GM18519 (cell line): Measurements from ENCODE around the gene MINDY4.

ENCODE experiments used
- ATAC-seq: cut with Tn5 transposase; IDR thresholded peaks from one replicate; pipeline ENCODE4 v1.9.1; 2021; ENCODE audit warnings: mild to moderate bottlenecking, moderate library complexity; ENCODE audit not compliant: unreplicated experiment, low FRiP score

MINDY4 gene

DNA sequence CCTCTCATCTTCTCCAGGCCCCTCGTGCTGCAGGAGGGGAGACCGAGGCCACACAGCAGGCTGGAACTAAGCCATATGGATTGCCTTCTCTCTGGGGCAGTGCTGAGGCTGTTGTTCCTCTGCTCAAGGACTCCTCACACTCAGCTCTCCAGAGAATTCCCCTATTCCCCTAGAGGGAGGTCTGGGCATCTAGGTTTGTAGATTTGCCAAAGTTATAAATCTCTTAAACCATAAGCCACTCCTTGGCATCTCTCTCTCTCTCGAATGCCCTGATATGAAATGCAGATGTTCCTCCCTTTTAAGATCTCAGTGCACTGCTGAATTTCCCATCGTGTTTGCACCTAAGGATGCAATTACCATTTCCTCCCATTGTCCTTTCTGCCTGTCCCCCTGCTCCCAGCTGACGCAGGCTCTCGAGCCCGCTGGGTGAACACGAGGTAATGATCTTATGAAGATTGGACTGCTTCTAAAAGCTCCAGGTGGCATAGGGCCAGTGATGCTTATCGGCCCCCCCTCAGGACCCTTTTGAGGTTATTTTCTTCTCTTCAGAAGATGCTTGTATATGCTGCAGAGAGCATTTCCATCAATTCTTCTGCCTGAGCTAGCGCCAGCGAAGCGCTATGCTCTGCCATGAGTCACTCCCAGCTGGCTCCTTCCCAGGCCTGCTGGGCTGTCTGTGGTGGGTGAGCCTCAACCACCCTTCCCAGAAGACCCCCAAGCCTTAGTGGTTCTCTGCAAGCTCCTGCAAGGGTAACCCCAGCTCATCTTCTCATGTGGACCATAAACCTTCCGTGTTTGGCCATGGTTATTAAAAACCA, 98.8 kb downstream of the MINDY4 start:
- no peak for ATAC-seq

DNA sequence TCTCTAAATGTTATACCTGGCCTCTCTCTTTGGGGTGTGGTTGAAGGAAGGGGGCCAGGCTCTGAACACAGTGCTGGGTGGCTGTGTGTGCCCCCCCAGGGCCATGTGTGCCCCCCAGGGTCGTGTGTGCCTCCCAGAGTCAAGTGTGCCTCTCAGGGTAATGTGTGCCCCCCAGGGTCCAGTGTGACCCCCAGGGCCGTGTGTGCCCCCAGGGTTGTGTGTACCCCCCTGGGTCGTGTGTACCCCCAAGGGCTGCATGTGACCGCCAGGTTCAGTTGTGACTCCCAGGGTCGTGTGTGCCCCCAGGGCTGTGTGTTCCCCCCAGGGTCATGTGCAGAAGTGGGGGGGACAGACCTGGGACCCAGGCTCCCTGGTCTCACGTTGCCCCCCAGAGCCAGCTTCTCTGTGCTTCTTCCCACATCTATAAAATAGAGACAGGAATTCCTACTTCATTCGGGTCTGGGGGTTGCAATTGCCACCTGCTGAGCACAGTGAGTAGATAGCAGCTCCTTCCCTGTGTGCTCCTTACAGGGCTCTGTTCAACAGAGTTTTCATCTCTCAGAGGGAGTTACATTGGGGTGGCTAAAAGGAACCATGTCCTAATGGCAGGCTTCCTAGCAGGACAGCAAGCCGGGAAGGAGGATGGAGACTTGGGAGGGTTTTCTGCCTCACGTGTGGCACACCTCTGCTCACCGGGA, 99.8 kb downstream of the MINDY4 start:
- ATAC-seq = no peak

DNA sequence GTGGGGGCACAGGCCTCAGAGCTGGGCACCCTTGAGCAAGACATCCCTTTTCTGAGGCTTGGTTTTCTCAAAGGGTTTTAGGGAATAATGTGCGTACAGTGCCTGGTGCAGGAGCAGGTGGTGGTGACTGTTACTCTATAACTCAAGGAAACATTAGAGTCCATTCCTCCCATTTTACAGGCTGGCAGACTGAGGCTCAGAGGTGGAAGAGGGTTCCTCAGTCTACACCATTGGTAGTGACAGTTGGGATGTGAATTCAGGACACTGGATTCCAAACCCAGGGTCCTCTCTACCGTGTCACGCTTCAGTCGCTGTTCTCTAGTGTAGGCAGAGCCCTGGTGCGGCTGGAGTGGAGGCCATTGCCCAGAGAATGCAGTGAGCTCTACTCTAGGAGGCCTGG, 100.4 kb downstream of the MINDY4 start:
- no peak for ATAC-seq

DNA sequence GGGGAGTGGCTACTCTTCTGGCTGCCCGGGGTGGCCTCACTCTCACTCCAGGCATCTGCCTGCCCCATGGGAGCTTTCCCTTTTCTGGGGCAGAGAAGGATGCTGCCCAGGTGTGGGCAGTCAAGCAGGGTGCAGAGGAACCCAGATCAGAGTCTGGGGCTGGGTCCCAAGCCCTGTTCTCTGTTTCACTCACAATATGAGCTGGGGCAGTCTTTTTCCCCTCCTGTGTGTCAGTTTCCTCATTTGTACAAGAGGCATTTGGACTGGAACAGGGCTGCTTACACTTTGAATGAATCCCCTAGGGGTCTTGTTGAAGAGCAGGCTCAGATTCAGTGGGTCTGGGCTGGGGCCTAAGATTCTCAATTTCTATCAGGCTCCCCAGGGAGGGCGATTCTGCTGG, 102.0 kb downstream of the MINDY4 start:
- no peak for ATAC-seq

DNA sequence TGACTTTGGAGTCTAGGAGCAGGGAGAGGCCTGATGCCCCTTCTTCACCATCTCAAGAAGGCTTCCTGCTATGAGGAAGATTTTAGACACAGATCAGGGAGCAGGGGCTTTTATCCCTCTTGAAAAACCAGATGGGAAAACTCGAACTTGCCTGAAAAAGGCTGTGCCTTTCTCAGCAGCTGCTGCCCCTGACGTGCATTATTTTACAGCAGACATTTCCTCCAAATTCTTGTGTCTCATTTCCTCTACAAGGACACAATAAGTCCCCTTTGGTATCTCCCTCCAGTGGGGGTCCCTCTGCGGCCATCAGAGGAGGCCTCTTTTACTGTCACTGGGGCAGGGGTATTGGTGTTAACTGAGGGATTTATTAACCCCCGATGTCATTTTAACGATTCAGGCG, 102.4 kb downstream of the MINDY4 start:
- ATAC-seq = no peak

DNA sequence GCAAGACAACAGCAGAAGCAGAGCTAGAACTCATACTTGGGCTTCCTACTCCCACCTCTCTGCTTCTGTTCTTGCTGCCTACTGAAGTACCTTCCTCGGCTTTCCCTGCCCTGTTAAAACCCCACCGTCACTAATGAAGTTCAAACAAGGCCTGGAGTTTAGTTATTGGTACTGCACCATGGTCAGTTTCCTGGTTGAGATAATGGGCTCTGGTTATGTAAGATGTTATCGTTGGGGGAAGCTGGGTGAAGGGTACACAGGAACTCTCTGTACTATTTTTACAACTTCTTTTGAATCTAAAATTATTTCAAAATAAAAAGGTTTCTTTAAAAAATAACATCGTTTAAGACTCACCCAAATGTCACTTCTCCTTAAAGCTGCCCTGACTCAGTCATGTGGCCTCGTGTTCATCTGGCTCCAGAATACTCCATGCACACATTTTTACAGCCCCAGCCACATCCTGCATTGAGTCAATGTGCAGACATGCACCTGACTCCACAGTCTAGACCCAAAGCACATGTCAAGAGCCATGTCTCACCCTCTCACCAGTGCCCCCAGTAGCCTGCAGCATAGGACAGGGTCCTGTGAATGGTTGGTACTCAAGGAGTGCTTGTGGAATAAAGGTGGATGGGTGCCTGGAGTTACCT, 103.6 kb downstream of the MINDY4 start:
- no peak for ATAC-seq

DNA sequence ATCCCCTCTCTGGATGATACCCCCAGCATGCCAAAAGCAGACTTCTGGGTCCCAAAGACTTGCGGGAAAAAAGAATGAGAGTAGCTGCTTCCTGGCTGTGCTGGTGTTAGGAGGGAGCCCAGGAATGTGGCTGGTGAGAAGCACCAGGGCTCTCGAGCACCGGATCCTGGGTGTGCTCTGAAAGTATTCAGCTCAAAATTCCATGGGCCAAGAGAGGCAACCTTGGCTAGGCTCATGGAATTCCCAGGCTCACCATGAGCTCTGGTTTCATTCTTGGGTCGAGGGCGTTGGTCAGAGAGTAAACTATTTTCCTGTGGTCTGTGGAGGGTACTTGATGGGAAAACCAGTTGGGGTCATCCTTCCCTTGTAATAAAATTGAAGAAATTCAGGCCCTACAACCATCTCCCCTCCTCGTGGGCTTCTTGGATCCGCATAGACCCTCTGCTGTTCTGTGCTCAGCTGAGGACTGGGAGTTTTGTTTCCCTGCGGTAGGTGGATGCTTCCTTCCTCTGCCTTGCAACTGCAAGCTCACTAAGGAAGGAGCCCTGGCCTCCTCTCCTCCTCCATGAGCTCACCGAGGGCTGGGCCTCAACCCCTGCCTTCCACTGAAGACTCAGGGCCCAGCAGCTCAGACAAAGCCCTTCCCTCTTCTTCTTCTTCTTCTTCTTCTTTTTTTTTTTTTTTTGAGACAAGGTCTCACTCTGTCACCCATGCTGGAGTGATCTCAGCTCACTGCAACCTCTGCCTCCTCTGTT, 106.0 kb downstream of the MINDY4 start:
- ATAC-seq = no peak

DNA sequence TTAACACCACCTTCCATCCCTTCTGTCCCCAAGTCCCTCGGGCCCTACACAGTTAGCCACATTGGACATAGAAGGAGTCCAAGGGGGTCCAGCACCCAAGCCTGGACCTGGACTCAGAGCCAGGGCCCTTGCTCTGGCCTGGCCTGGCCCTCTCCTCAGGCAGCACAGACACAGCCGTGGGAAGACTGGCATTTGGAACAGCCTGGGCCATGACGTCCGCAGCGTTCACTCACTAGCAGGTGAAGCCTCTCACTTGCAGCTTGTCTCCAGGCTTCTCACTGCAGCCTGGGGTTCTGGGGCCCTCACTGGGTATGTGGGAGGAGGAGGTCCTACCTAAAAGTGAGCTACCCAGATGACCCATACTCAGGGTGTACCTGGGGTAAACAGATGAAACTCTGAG, 106.8 kb downstream of the MINDY4 start:
- ATAC-seq = no peak

DNA sequence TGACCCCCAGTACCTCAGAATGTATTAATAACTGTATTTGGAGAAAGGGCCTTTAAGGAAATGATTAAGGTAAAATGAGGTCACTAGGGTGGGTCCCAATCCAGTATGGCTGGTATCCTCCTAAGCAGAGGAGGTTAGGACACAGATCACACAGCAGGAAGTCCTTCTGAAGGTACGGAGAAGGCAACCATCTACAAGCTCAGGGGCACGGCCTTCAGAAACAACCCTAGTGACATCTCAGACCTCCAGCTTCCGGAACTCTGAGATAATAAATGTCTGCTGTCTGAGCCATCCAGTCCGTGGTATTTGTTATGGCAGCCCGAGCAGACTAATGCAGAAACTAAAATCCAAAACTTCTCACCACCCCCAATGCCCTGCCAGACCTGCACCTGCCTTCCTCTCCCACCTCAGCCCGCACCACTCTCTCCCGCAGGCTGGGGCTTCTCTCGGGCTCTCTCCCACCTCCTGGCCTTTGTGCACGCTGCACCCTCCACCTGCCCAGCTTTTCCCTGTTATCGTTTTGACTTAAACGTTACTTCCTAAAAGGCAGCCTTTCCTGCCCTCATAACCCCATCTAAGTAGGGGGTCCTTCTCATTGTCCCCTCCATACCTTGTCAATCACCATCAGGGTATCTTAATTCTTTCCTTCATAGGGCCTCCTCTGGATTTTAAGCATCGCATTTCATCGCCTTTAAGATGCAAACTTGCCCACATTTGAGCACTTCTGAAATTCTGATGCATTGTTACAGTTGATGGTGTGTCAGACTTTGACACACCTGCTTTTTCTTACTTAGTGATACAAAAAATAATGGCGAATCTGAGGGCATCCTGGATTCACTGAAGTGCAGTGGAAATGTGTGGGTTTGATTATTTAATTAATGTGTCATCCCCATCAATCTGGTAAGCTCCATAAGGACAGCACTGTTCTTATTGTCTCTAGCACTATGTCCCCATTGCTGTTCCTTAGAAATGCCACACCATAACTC, 108.2 kb downstream of the MINDY4 start:
- ATAC-seq = no peak

DNA sequence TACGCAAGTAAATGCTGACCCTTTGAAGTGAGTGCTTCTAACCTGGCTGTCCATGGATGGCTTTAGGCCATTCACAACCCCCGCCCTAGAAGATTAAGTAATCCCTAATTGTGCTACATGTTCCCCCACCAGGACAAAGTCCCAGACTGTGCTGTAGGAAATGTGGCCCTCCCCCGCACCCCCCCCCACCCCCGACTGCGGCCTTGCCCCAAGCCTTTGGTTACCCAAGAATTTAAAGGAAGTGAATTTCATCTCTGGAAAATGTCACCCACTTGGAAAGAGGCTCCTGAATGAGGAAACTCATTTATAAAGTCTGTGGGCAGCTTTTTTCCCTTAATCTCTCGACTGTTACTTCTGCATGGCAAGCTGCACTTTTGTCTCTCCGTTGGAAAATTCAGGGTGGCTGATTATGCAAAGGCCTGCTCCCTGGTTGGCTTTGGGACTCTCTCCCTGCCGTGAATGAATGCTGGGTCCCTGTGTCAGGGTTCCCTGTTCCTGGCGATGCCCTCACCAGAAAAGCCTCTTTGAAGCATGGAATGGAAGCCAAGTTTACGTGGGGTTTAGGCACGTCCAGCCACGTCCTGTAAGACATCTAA, 109.0 kb downstream of the MINDY4 start:
- no peak for ATAC-seq

DNA sequence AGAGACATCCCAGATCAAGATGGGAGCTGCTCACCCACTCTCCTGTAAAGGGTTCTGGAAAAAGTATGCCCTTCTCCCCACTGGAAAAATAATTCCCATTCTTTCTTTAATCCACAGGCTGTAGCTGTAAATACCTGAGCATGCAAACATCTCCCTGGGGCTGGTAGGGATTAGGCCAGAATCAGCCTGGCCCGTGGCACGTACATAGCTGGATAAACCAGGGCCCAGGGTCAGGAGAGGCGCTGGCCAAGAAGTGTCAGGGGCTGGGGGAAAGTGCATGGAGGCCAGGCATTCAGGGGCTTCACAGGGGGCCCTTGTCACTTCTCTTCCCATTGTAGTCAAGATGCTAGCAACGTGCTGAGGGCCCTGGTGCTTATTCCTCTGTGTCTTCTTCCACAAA, 109.7 kb downstream of the MINDY4 start:
- no peak for ATAC-seq

DNA sequence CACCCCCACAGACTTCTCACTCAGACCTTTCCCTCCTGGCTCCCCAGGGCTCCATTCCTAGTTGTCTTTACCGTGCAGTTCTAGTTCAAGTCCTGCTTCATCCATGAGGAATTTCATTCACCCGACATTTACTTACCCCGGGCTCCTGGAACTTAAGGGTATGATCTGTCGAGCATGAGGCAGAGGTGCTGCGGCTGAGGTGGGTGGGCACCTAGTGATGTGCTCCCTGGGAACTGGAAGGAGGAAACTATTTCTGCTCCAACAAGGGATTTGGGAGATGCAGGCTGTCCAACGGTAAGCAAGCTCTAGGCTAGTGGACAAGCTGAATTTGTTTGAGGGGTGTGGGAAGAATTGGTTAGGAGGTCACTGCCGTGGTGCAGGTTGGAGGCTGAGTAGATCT, 110.2 kb downstream of the MINDY4 start:
- no peak for ATAC-seq

DNA sequence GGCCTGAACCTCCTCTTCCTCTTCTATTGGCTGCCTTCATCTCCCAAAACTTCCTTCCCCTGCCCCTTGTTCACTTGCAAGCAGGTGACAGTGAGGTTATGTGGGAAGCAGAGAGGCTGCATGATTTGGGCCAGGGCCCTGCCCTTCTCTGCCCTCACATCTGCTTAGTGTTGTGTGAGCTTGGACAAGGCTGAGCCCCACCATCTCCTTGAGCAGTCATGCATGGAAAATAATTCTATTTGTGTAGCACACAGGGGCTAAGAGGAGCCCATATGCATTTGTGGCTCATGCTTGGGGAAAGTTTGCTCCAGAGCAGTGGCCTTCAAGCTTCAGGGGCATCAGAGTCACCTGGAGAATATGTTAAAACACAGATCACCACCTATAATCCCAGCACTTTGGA, 113.7 kb downstream of the MINDY4 start:
- ATAC-seq = no peak

DNA sequence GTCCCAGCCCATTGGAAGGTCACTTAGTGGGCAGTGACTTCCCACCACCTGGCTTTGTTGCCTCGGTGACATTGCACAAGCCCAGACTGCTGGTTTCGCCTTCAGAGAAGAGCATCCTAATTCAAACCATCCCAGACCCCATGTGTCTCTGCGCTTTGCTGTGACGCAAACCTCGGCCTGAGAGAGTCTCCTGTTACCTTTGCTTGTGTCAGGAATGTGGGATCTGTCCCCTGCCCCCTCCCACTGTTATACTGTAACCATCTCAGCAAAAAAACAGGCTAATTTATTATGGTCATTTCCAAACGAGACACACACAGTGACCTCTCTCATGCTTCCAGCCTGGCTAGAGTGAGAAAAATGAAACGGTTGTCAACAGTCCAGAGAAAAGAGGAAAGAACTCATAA, 115.4 kb downstream of the MINDY4 start:
- no peak for ATAC-seq

DNA sequence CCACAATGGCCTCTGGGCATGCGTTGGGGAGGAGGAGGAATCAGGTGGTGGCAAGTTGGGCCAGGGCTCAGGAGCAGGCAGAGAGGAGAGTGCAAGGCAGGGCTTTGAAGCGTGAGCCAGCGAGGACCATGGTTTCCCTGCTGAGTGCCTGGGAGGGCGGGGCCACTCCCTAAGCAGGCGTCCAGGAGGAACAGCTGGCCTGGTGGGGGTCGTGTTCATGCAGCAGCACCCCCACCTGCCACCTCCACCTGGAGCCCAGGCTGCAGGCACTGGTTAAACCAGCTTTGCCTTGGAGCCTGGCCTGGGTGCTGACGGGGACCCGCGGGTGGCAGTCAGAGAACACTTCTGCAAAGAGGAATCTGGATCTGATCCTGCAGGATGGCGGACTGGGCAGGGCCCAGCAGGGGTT, 116.3 kb downstream of the MINDY4 start:
- ATAC-seq = no peak

DNA sequence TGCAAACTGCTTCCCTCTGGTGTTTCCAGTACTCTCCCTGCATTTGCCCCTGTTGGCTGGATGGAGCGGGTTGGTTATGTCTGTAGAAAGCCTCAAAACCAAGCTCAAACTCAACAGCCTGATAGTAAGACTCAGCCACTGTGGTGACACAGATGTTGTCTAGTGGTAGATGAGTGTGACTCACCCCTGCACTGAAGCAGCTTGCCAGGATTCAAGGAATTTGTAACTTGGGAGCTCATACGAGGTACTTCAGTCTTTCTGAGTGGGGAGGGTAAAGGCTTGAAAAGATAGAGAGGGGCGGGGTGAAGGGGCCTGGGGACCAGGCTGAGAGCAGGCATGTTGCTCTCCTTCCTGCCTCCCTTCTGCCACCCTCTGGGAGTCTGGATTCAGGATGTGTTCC, 117.5 kb downstream of the MINDY4 start:
- ATAC-seq = no peak

DNA sequence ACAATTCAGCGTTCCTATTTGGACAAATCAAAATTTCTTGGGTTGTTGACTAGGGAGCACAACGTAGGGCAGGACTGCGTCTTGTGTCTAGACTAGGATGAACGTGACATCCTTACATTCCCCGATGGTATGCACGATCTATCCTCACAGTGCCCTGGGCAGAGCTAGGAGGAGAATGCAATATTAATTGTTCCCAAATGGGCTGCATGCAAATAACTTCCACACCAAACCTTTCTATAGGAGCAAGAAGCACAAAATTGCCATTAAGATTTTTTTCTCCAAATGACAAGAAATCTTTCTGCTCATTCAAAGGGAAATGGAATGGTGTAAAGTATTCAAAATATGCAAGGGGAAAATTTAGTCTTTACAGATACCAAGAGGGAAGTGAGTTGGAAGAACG, 119.0 kb downstream of the MINDY4 start:
- no peak for ATAC-seq

DNA sequence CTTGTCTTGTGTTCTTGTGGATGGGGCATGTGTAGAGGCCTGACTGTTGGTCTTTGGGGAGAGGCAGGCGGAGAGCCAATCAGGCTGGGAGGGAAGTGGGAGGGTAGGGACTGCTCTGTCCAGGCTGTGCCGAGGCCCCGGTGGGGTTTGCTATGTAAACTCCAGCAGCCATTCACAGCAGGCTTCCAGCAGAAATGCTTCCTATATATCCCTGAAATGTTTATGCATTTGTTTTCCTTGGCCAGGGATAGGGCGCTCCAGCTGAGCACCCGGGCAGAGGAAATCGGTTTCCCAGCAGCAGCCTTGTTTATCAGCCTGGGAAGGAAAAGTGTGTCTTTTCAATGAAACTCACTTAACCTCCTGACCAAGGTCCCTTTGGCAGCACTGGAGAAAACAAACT, 122.1 kb downstream of the MINDY4 start:
- no peak for ATAC-seq

DNA sequence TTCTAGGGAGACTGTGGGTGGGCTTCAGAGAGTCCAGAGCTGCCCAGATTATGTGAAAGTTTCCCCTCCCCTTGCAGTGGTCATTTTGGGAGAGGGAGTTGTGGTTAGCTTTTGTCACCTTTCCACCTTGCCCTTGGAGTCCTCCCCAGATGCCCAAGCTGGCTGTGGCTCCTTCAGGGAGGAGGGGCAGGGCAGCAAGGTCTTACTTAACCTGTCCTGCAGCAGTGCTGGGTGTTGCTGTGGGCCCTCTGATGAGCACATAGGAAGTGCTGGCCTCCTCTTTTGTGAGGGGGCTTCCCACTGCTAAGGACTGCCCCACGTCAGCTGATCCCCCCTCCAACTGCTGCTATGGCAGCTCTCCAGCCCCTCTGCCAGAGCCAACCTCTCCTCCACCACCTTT, 122.8 kb downstream of the MINDY4 start:
- ATAC-seq = no peak
